ENCODE data around the gene NLRC3.

Gene NLRC3

GRCh38 chr16:3576211-3576610 lies 992 bp downstream of the NLRC3 start:
- TF ChIP-seq CTCF (IDR thresholded peaks at IDR 0.05; ENCODE audit: insufficient read depth, low read depth, low read length, missing control alignments) = no peak
- no peak overlapping the region for H3K4me3 ChIP-seq (ENCODE audit: low read length)
- no peak for DNase-seq (ENCODE audit: low read depth)

GRCh38 chr16:3575491-3575890 lies 1.7 kb downstream of the NLRC3 start:
- no peak for TF ChIP-seq CTCF (IDR thresholded peaks at IDR 0.05; ENCODE audit: insufficient read depth, low read depth, low read length, missing control alignments)
- no peak overlapping the region for H3K4me3 ChIP-seq (ENCODE audit: low read length)
- DNase-seq (ENCODE audit: low read depth) = no peak

- DNase-seq (ENCODE audit: low read depth) = no peak
- TF ChIP-seq CTCF (IDR thresholded peaks at IDR 0.05; ENCODE audit: insufficient read depth, low read depth, low read length, missing control alignments) = no peak
- no peak overlapping the region for H3K4me3 ChIP-seq (ENCODE audit: low read length)
Measured at GRCh38 chr16:3574195-3574594, 3.0 kb downstream of the NLRC3 start.

- TF ChIP-seq CTCF (IDR thresholded peaks at IDR 0.05; ENCODE audit: insufficient read depth, low read depth, low read length, missing control alignments) = no peak
- no peak overlapping the region for H3K4me3 ChIP-seq (ENCODE audit: low read length)
- DNase-seq (ENCODE audit: low read depth) = no peak
Measured at GRCh38 chr16:3573146-3573815, 3.9 kb downstream of the NLRC3 start.

- no peak for DNase-seq (ENCODE audit: low read depth)
- no peak overlapping the region for H3K4me3 ChIP-seq (ENCODE audit: low read length)
- no peak for TF ChIP-seq CTCF (IDR thresholded peaks at IDR 0.05; ENCODE audit: insufficient read depth, low read depth, low read length, missing control alignments)
Measured at GRCh38 chr16:3570420-3571062, 6.7 kb downstream of the NLRC3 start.

GRCh38 chr16:3569851-3570250 lies 7.4 kb downstream of the NLRC3 start:
- H3K4me3 ChIP-seq (ENCODE audit: low read length) = no peak overlapping the region
- TF ChIP-seq CTCF (IDR thresholded peaks at IDR 0.05; ENCODE audit: insufficient read depth, low read depth, low read length, missing control alignments) = no peak
- DNase-seq (ENCODE audit: low read depth) = no peak

- no peak for TF ChIP-seq CTCF (IDR thresholded peaks at IDR 0.05; ENCODE audit: insufficient read depth, low read depth, low read length, missing control alignments)
- DNase-seq (ENCODE audit: low read depth) = no peak
- no peak overlapping the region for H3K4me3 ChIP-seq (ENCODE audit: low read length)
Measured at GRCh38 chr16:3566990-3567389, 10.2 kb downstream of the NLRC3 start.
